Right hindlimb (tissue), 1 donor: ENCODE data around the gene GNAZ.

Source experiments
- DNase-seq: peaks from one replicate; pipeline ENCODE4 v3.0.0-alpha.2; 2018

GNAZ gene

GRCh38 chr22:23065495-23066122 is 4.7 kb upstream of the GNAZ start:
- peak; percentile 8 for DNase-seq

- peak; percentile 1 for DNase-seq
Measured at GRCh38 chr22:23066200-23067022, 3.9 kb upstream of the GNAZ start.

DNA sequence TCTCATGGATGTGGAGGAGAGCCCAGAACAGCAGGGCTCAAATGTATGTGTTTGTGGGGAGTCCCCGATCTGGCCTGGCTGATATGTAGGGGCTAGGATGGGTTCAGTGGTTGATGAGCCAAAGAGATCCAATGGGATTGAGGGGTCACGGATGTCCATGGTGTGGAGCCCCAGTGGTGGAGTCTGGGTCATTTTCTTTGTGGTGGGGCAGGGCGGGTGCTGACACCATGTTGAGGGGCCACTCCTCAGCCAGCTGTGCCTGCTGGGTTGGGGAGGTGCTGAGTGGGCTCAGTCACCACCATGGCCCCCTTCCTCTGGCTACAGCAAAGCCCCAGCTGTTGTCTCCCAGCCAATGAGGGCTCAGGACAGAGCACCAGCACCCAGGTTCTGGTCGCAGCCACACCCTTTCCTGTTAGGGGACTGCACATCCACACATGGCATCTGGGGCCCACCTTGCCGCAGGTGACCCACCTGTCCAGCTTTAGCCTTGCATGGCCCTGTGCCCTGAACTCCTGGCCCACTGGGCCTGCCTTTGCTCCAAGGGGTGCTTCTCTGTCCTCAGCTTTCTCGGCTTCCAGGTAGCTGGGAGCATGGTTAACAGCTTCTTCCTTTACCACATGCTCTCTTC is 3.2 kb upstream of the GNAZ start:
- peak; percentile 8 for DNase-seq

DNA sequence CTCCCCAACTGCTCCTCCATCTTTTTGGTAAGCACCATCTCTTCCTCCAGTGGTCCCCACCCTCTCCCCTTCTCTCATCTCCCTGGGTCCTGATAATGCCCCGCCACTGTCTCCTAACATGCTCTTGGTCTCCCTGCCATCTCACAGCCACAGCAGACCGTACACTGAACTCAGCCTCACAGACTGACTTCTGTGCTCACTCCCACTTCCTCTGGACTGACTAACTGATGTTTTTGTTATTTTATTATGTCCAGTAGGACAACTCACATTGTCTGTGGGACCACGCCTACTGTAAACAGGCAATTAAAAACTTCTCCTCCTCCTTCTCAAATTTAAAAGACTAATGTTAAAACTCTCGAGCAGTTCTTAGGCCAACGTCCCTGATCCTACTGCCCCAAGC is 2.6 kb upstream of the GNAZ start:
- DNase-seq: peak; percentile 1

DNA sequence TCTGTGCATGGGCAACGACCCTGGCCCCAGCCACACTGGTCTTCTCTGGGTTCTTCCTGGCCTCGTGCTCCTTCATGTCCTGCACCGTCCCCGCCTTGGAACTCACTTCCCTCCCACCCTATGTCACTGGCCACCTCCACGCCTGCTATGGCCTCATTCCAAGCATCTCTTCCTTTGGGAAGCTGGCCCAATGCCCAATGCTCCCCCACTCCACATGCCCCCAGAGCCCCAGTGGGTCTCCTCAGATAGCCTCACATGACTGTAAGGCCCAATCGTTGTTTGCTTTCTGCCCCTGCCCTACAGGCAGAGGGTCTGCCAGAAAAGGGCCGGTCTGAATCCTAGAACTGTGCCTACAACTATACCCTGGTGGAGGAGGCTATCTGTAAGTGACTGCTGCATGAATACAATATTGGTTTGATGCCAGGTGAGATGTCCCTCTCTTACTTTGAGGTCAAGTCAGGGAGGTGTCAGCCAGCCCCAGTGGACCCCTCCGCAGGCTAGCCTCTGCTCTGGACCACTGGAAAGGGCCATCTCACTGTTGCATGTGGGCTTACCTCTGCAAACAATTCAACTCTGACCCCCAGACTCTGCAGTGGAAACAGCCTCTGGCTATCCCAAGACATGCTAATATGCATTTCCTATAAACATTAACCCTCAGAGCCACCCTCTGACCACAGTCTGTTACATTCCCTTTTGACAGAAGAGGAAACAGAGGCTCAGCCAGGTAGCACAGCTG is 2.1 kb upstream of the GNAZ start:
- DNase-seq: peak; percentile 11

- DNase-seq: peak; percentile 11
Measured at GRCh38 chr22:23068832-23069385, 1.4 kb upstream of the GNAZ start.

- DNase-seq: peak; percentile 89
Measured at GRCh38 chr22:23069502-23070357, 589 bp upstream of the GNAZ start.

DNA sequence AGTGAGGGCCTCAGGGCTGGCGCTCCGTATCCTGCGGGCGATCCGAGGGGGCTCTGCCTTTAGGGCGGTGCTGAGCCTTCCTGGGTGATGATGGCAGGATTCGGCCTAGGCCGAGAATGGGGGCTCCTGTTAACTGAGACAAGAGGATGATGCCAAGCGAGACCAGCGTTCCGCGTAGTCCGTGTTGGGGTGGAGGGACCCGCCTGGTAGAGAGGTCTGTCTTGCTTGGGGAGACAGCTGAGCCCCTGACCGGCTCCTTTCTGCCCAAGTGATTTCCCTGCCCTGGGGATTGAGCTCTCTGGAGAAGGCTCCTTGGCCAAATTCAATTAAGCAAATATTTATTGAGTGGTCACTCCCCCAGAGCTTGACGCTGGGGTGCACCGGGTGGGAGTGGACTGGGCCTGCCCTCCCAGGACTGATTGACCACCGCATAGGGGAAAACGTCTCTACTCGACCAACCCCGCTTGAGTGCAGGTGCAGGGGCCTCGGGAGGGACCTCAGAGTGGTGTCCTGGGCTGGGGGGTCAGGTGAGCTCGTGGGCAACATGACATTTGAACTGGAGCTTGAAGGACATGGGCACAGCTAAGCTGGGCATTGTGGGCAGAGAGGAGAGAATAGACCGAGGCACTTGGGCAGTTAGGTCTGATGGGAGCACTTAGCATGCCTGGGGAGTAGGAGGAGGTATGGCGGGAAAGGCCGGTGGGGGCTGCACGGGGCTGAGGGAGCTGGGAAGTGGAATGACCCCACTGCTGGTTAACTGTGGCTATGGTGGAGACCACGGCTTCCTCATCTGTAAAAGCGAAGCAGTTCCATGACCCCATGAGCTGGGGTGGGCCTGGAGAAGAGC is 1.1 kb downstream of the GNAZ start:
- peak; percentile 12 for DNase-seq

GRCh38 chr22:23072077-23072910 is 2.0 kb downstream of the GNAZ start:
- peak; percentile 6 for DNase-seq

GRCh38 chr22:23072911-23073491 is 2.7 kb downstream of the GNAZ start:
- peak; percentile 11 for DNase-seq

DNA sequence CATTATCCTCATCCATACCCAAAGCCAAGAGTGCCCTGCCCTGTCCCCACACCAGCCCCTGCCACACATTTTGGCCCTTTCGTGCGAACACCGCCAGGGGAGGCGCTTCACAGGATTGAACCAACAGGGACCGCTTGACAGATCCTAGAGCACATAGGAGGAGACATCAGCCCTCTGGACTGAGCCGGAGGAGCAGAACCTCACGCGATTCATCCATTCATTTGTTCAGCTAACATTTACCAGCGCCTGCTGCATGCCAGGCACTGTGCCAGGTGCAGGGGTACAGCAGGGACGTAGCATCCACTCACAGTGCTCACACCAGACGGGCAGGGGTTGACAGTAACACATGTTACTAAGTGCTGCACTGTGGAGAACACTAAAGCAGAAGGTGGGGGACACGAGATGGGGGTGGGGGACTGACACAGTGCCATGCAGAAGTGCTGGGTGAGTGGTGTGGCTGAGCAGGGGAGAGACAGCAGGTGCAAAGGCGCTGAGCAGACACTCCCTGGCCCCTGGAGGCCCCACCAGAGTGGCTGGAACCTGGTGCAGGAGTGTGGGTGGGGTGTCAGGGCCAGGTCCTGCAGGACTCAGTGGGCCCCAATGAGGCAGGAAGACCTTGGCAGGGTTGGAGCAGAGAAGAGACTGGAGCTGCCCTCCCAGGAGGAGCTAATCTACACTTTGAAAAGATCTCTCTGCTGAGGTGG is 3.4 kb downstream of the GNAZ start:
- peak; percentile 29 for DNase-seq

DNA sequence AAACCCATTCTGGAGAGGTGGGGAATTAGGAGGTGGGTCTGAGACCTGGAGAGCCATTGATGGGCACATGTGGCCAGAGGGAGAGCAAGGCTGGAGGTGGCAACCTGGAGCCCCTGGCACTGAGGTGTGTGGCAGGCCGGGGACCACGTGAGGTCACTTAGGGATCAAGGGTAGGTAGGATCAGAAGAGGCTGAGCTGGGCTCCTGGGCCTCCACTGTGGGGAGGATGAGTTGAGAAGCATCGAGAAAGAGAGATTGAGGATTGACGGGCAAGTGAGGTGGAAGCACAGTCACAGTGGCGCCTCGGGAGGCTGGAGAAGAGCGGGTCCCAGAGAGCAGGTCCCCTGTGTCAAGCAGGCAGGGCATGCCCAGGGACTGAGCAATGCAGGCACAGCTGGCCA is 4.1 kb downstream of the GNAZ start:
- peak; percentile 5 for DNase-seq

GRCh38 chr22:23075050-23075449 is 4.7 kb downstream of the GNAZ start:
- DNase-seq: no peak

GRCh38 chr22:23075525-23076216 is 5.4 kb downstream of the GNAZ start:
- no peak for DNase-seq

DNA sequence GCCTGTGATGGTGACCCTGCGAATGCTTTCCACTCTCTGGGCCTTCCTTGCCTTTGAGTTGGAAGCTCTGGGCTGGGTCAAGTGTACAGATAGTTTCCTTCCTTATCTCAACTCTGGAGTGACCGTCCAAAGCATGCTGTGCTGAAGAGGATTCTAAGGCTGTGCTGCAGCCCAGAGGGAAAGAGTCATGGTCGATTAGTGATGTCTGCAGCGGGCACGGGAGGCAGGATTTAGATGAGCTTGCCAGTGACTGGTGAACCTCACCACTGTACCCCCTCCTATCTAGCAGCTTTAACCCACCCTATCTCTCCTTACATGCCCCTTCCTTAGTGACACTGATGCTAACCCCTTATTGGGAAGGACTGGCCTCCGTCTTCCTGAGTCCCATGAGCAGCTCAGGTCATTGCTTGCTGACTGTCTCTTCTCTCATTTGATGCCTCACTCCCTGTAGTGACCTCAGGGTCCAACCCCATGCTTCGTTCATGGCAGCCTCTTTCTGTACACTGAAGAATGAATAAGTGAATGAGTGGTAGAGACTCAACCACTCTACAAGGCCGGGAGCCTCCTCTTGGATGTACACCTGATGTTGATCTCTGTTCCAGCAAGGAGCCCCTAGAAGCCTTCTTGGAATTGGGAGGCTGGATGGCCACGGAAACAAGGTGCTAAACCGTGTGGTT is 6.7 kb downstream of the GNAZ start:
- no peak for DNase-seq

- no peak for DNase-seq
Measured at GRCh38 chr22:23077627-23078461, 7.5 kb downstream of the GNAZ start.

DNA sequence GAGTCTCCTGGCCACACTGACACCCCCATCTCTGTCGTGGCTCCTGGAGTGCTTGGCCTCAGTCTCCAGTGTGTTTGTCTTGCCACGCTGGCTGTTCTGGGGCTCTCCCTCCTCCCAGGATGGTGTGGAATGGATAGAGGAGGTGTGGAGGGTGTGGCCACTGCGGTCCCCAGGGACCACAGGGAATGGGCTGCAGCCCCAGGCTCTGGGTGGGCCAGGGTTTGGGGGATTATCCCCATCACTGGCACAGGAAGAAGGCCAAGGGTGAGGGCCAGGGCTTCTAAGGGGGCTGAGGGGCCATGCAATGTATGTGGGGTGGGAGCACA is 8.1 kb downstream of the GNAZ start:
- no peak for DNase-seq
